HCT116 (cell line): ENCODE measurements around the gene EEFSEC. TPM values are rescaled to one million over a fixed set of nuclear protein-coding genes. Genes with fewer than 3 reads are reported as not detected.
A peak's percentile ranks its signal among the peaks of the same experiment; 100 is the strongest.

Experiments
- ATAC-seq: fragments of 200-7000 bp; cut with Tn5 transposase; 2 replicates; pipeline ENCODE4 v1.9.1; 2020; ENCODE audit warnings: mild to moderate bottlenecking, moderate library complexity
- BruUV-seq: library from RNA; stranded (reverse); fragments of 400-500 nt; replicated peaks from 2 replicates; lab custom pipeline; 2021; lab: Mats Ljungman, UMichigan
- CTCF ChIA-PET: fragments of 300-600 bp; sonication (Branson Sonifier 250); formaldehyde crosslinking; loops from one replicate; lab custom pipeline; 2021; ENCODE audit warnings: antibody characterized with exemption; lab: Charles Lee
- POLR2A ChIA-PET: fragments of 300-600, 350-600 bp; sonication (Branson Sonifier 250); formaldehyde crosslinking; loops from one replicate; lab custom pipeline; 2021; ENCODE audit warnings: antibody characterized with exemption; lab: Charles Lee
- RAD21 ChIA-PET, 2 experiments: fragments of 300-600 bp; sonication (Branson Sonifier 250); formaldehyde crosslinking; loops; one replicate each; lab custom pipeline; 2023; ENCODE audit warnings: low total read pairs in 2 of 2; ENCODE audit not compliant: uncharacterized antibody in 2 of 2, unreplicated experiment in 2 of 2, low non-redundant PET in 1 of 2; lab: Charles Lee
- DNase-seq: peaks from one replicate; pipeline ENCODE4 v3.0.0-alpha.2; 2010; ENCODE audit warnings: low read depth, low spot score
- H2AFZ ChIP-seq: fragments of 200-600 bp; shearing (Covaris generic), sonication (generic); 2 replicates; pipeline ENCODE4 v1.6.1; 2017; ENCODE audit warnings: low read depth, mixed run types, mixed read lengths, antibody characterized with exemption, low read length; ENCODE audit not compliant: poor library complexity, severe bottlenecking
- H3K27ac ChIP-seq: 2 replicates; pipeline ENCODE4 v1.5.1; 2012; ENCODE audit warnings: low read depth, low read length
- H3K27me3 ChIP-seq: fragments of 200-600 bp; sonication (generic); 2 replicates; pipeline ENCODE4 v1.6.1; 2016; ENCODE audit warnings: mixed run types, low read length, mixed read lengths; ENCODE audit not compliant: insufficient read depth
- H3K36me3 ChIP-seq, 2 experiments: fragments of 200-500 bp in 1 of 2; fragments of 200-600 bp in 1 of 2; sonication (Bioruptor generic) in 1 of 2; sonication (generic) in 1 of 2; 2 replicates each; pipeline versions ENCODE4 v1.5.1 to v1.6.1; 2014 to 2016; ENCODE audit warnings: low read length in 2 of 2, inconsistent platforms in 1 of 2, mixed read lengths in 1 of 2, mixed run types in 1 of 2; ENCODE audit not compliant: insufficient read depth in 2 of 2, control insufficient read depth in 1 of 2
- H3K4me1 ChIP-seq, 2 experiments: fragments of 200-600 bp in 1 of 2; sonication (generic) in 1 of 2; 2 replicates each; pipeline versions ENCODE4 v1.5.1 to v1.6.1; 2012 to 2017; ENCODE audit warnings: low read length in 2 of 2, inconsistent platforms in 1 of 2, mild to moderate bottlenecking in 1 of 2, mixed read lengths in 1 of 2, mixed run types in 1 of 2, moderate library complexity in 1 of 2; ENCODE audit not compliant: insufficient read depth in 2 of 2, control insufficient read depth in 1 of 2
- H3K4me2 ChIP-seq: fragments of 200-600 bp; sonication (generic); 2 replicates; pipeline ENCODE4 v1.6.1; 2017; ENCODE audit warnings: mixed run types, low read length, mixed read lengths
- H3K4me3 ChIP-seq, 2 experiments: fragments of 200-600 bp in 1 of 2; sonication (generic) in 1 of 2; replicated peaks in 1 of 2; 2 replicates each; pipeline ENCODE4 v1.5.1; 2011 to 2016; ENCODE audit warnings: low read length in 2 of 2, control low read depth in 1 of 2, low read depth in 1 of 2, mild to moderate bottlenecking in 1 of 2, mixed read lengths in 1 of 2, mixed run types in 1 of 2
- H3K79me2 ChIP-seq: fragments of 200-600 bp; sonication (generic); 2 replicates; pipeline ENCODE4 v1.6.1; 2017; ENCODE audit warnings: mild to moderate bottlenecking, mixed run types, low read length, moderate library complexity, mixed read lengths; ENCODE audit not compliant: insufficient read depth
- H3K9ac ChIP-seq: fragments of 200-600 bp; sonication (generic); 2 replicates; pipeline ENCODE4 v1.6.1; 2016; ENCODE audit warnings: low read length, mixed read lengths
- H3K9me2 ChIP-seq: fragments of 200-600 bp; sonication (generic), shearing (Covaris generic); 2 replicates; pipeline ENCODE4 v1.6.1; 2017; ENCODE audit warnings: mixed run types, mild to moderate bottlenecking, moderate library complexity; ENCODE audit not compliant: insufficient read depth
- H3K9me3 ChIP-seq, 2 experiments: fragments of 200-500 bp in 1 of 2; fragments of 200-600 bp in 1 of 2; sonication (Bioruptor generic) in 1 of 2; sonication (generic) in 1 of 2; 2 replicates each; pipeline ENCODE4 v1.6.1; 2014 to 2017; ENCODE audit warnings: low read length in 2 of 2, mixed read lengths in 2 of 2, inconsistent platforms in 1 of 2, low read depth in 1 of 2, mild to moderate bottlenecking in 1 of 2, mixed run types in 1 of 2, moderate library complexity in 1 of 2; ENCODE audit not compliant: control insufficient read depth in 1 of 2, insufficient read depth in 1 of 2
- H4K20me1 ChIP-seq: fragments of 200-600 bp; sonication (generic), shearing (Covaris generic); 2 replicates; pipeline ENCODE4 v1.6.1; 2017; ENCODE audit warnings: mixed run types, mild to moderate bottlenecking, moderate library complexity; ENCODE audit not compliant: insufficient read depth
- ATF3 ChIP-seq: IDR thresholded peaks from 2 replicates; pipeline ENCODE4 v1.6.1; 2012
- CBX3 ChIP-seq: IDR thresholded peaks from 2 replicates; pipeline ENCODE4 v1.6.1; 2012; ENCODE audit warnings: low read depth
- CEBPB ChIP-seq: IDR thresholded peaks from 2 replicates; pipeline ENCODE4 v1.6.1; 2012; ENCODE audit warnings: low read depth
- CTCF ChIP-seq, 3 experiments: fragments of 200-600 bp in 1 of 3; sonication (generic) in 1 of 3; IDR thresholded peaks in 2 of 3; conservative IDR thresholded peaks in 1 of 3; 2 replicates each; pipeline ENCODE4 v1.5.1; 2012 to 2017; ENCODE audit warnings: low read depth in 2 of 3, low read length in 2 of 3, antibody characterized with exemption in 1 of 3, borderline replicate concordance in 1 of 3, control low read depth in 1 of 3, mild to moderate bottlenecking in 1 of 3, mixed read lengths in 1 of 3, mixed run types in 1 of 3, moderate library complexity in 1 of 3; ENCODE audit not compliant: insufficient read depth in 1 of 3
- EGR1 ChIP-seq: IDR thresholded peaks from 2 replicates; pipeline ENCODE4 v1.6.1; 2012; ENCODE audit warnings: low read depth
- EZH2 ChIP-seq: fragments of 200-600 bp; sonication (generic); IDR thresholded peaks from 2 replicates; pipeline ENCODE4 v1.6.1; 2017; ENCODE audit warnings: antibody characterized with exemption, mixed run types
- MAX ChIP-seq: IDR thresholded peaks from 2 replicates; pipeline ENCODE4 v1.6.1; 2012
- POLR2AphosphoS5 ChIP-seq: IDR thresholded peaks from 2 replicates; pipeline ENCODE4 v1.6.1; 2011; ENCODE audit warnings: mild to moderate bottlenecking, low read depth, low read length, moderate library complexity
- RAD21 ChIP-seq: IDR thresholded peaks from 2 replicates; pipeline ENCODE4 v1.6.1; 2012; ENCODE audit warnings: low read depth, mild to moderate bottlenecking
- SP1 ChIP-seq: IDR thresholded peaks from 2 replicates; pipeline ENCODE4 v1.6.1; 2012; ENCODE audit warnings: low read depth
- TCF7L2 ChIP-seq: IDR thresholded peaks from 2 replicates; pipeline ENCODE4 v1.7.0; 2011; ENCODE audit warnings: borderline replicate concordance, inconsistent platforms; ENCODE audit not compliant: insufficient read depth, insufficient read length; ENCODE audit errors: extremely low read depth
- ZBTB33 ChIP-seq: IDR thresholded peaks from 2 replicates; pipeline ENCODE4 v1.6.1; 2011; ENCODE audit warnings: mild to moderate bottlenecking, low read length, moderate library complexity; ENCODE audit not compliant: insufficient replicate concordance; ENCODE audit errors: extremely low read depth
- ZFX ChIP-seq: fragments of 450-650 bp; IDR thresholded peaks from 2 replicates; pipeline ENCODE4 v1.6.1; 2017
- intact Hi-C: fragments of 100-400 bp; cut with micrococcal nuclease; formaldehyde crosslinking; loops from 2 replicates; pipeline ENCODE4 v1.10.0; 2022
- total RNA-seq: library from RNA; stranded (reverse); gene quantifications from one replicate; pipeline ENCODE4 v1.2.1, GENCODE V29; 2021; ENCODE audit not compliant: unreplicated experiment

Gene EEFSEC
- total RNA-seq, 1 experiment from 2014 or later: 16.1 TPM

- TF ChIP-seq ZBTB33: no peak
- no peak for TF ChIP-seq EZH2
- TF ChIP-seq MAX: no peak
Measured at GRCh38 chr3:128321418-128321817, 168.1 kb downstream of the EEFSEC start (continued).

GRCh38 chr3:128322030-128323022 is 169.0 kb downstream of the EEFSEC start:
- Histone ChIP-seq H3K4me1 (no peaks in the 10 kb centered on the region), H3K27ac (no peak overlapping the region), H4K20me1 (no peaks in the 10 kb centered on the region), H3K36me3 (no peaks in the 10 kb centered on the region), H3K79me2 (no peaks in the 10 kb centered on the region), H3K4me3 (no peak overlapping the region), H3K9ac (no peak overlapping the region), H3K9me2 (no peaks in the 10 kb centered on the region), H3K4me2 (no peak overlapping the region), H2AFZ (no peak overlapping the region), H3K27me3 (no peaks in the 10 kb centered on the region), H3K9me3 (no peaks in the 10 kb centered on the region)
- DNase-seq (no peak), ATAC-seq (peak; percentile 88)
- TF ChIP-seq EGR1: no peak
- no peak for TF ChIP-seq CEBPB
- peak; percentile 44 to 76 (median 60); a peak in 5 of 6 replicates for TF ChIP-seq CTCF (IDR thresholded peaks at IDR 0.05 in 2 of 3, conservative IDR thresholded peaks at IDR 0.05 in 1 of 3; ENCODE audit: borderline replicate concordance in 1 of 3, insufficient read depth in 1 of 3, low read depth in 2 of 3, low read length in 2 of 3)
- TF ChIP-seq POLR2AphosphoS5: no peak
- no peak for TF ChIP-seq CBX3
- TF ChIP-seq SP1: no peak
- no peak for TF ChIP-seq TCF7L2
- peak; percentile 56 for TF ChIP-seq RAD21
- TF ChIP-seq EZH2: no peak
- no peak for TF ChIP-seq ZFX
- no peak for TF ChIP-seq ATF3
- ChIA-PET POLR2A (no interaction called here), RAD21 (interaction anchor here in 1 of 2 experiments (1.0 kb wide), 1 partner anchor 151 kb away, joined by 3 read pairs; no protein-coding TSS in a partner anchor), CTCF (interaction anchor here (0.9 to 2.2 kb wide), 6 partner anchors 11 to 262 kb away, joined by 3 to 9 read pairs (median 6); no protein-coding TSS in a partner anchor)
- BruUV-seq: no TSS peak
- intact Hi-C loops: loop anchor here (1.0 kb wide), 1 partner anchor 151 kb away; no protein-coding TSS in a partner anchor
